ENCODE data around the gene NR2F1-AS1.

Gene NR2F1-AS1

GRCh38 chr5:93608855-93609254 lies 27.8 kb upstream of the NR2F1-AS1 start:
- Mint-ChIP-seq H3K27ac (no peak overlapping the region), H3K36me3 (peaks cover 0 to 8% of the 10 kb centered on the region in 2 donors), H3K27me3 (peaks cover 68 to 85% of the 10 kb centered on the region in 2 donors), H3K9me3 (no peaks in the 10 kb centered on the region), H3K4me3 (no peak overlapping the region), H3K4me1 (peaks cover 14 to 34% of the 10 kb centered on the region in 2 donors)
- ATAC-seq (replicated peaks) (no peak), DNase-seq (no peak)

- peak overlapping the region; percentile 21 to 51 for H3K4me3 Mint-ChIP-seq
- DNase-seq = no peak
These were observed 26.6 kb upstream of the NR2F1-AS1 start for GRCh38 chr5:93607367-93608258.

GRCh38 chr5:93606382-93606752 lies 25.3 kb upstream of the NR2F1-AS1 start:
- H3K27me3 Mint-ChIP-seq = peaks cover 50 to 67% of the 10 kb centered on the region in 2 donors
- peaks cover 0 to 3% of the 10 kb centered on the region in 2 donors for H3K9me3 Mint-ChIP-seq
- no peak for ATAC-seq (replicated peaks)
- no peak overlapping the region for H3K4me3 Mint-ChIP-seq
- no peak for DNase-seq
- H3K36me3 Mint-ChIP-seq = peaks cover 2 to 12% of the 10 kb centered on the region in 2 donors
- H3K27ac Mint-ChIP-seq = no peak overlapping the region
- peaks cover 12 to 23% of the 10 kb centered on the region in 2 donors for H3K4me1 Mint-ChIP-seq

More at GRCh38 chr5:93607367-93608258, 26.6 kb upstream of the NR2F1-AS1 start:
- ATAC-seq (replicated peaks) = peak; percentile 75 to 76
- Mint-ChIP-seq H3K9me3 (peaks cover 0 to 3% of the 10 kb centered on the region in 2 donors), H3K27ac (peak overlapping the region; percentile 14), H3K4me1 (peaks cover 17 to 36% of the 10 kb centered on the region in 2 donors), H3K36me3 (peaks cover 2 to 12% of the 10 kb centered on the region in 2 donors), H3K27me3 (peaks cover 63 to 80% of the 10 kb centered on the region in 2 donors)

GRCh38 chr5:93604644-93605515 lies 23.9 kb upstream of the NR2F1-AS1 start:
- Mint-ChIP-seq H3K4me1 (peaks cover 10 to 23% of the 10 kb centered on the region in 2 donors), H3K4me3 (no peak overlapping the region), H3K27me3 (peaks cover 40 to 54% of the 10 kb centered on the region in 2 donors), H3K36me3 (peaks cover 2 to 8% of the 10 kb centered on the region in 2 donors), H3K27ac (no peak overlapping the region), H3K9me3 (peaks cover 0 to 3% of the 10 kb centered on the region in 2 donors)
- no peak for ATAC-seq (replicated peaks)
- DNase-seq = no peak

GRCh38 chr5:93603793-93604643 lies 23.0 kb upstream of the NR2F1-AS1 start:
- ATAC-seq (replicated peaks) (no peak), DNase-seq (no peak)
- Mint-ChIP-seq H3K36me3 (peaks cover 2 to 8% of the 10 kb centered on the region in 2 donors), H3K27me3 (peaks cover 36 to 45% of the 10 kb centered on the region in 2 donors), H3K27ac (peak overlapping the region; percentile 45), H3K9me3 (peaks cover 0 to 3% of the 10 kb centered on the region in 2 donors), H3K4me3 (peak overlapping the region in 1 of 2 donors; percentile 36), H3K4me1 (peaks cover 10 to 23% of the 10 kb centered on the region in 2 donors)

GRCh38 chr5:93603078-93603792 lies 22.2 kb upstream of the NR2F1-AS1 start:
- peaks cover 10 to 23% of the 10 kb centered on the region in 2 donors for H3K4me1 Mint-ChIP-seq
- H3K36me3 Mint-ChIP-seq = peaks cover 2 to 8% of the 10 kb centered on the region in 2 donors
- H3K27me3 Mint-ChIP-seq = peaks cover 36 to 41% of the 10 kb centered on the region in 2 donors
- no peak for DNase-seq
- ATAC-seq (replicated peaks) = no peak
- peak overlapping the region in 1 of 2 donors; percentile 36 for H3K4me3 Mint-ChIP-seq
- H3K27ac Mint-ChIP-seq = peak overlapping the region; percentile 45
- peaks cover 0 to 3% of the 10 kb centered on the region in 2 donors for H3K9me3 Mint-ChIP-seq

- Mint-ChIP-seq H3K4me1 (peaks cover 5 to 17% of the 10 kb centered on the region in 2 donors), H3K9me3 (peaks cover 0 to 3% of the 10 kb centered on the region in 2 donors), H3K27me3 (peaks cover 29 to 38% of the 10 kb centered on the region in 2 donors), H3K27ac (peak overlapping the region; percentile 67), H3K4me3 (no peak overlapping the region), H3K36me3 (peaks cover 2 to 8% of the 10 kb centered on the region in 2 donors)
- DNase-seq (no peak), ATAC-seq (replicated peaks) (no peak)
These were observed 21.4 kb upstream of the NR2F1-AS1 start for GRCh38 chr5:93602241-93603077.

GRCh38 chr5:93601802-93602155 lies 20.8 kb upstream of the NR2F1-AS1 start:
- Mint-ChIP-seq H3K27ac (peak overlapping the region; percentile 67), H3K4me1 (peaks cover 4 to 15% of the 10 kb centered on the region in 2 donors), H3K4me3 (no peak overlapping the region), H3K36me3 (peaks cover 2 to 8% of the 10 kb centered on the region in 2 donors), H3K27me3 (peaks cover 33 to 34% of the 10 kb centered on the region in 2 donors), H3K9me3 (peaks cover 0 to 3% of the 10 kb centered on the region in 2 donors)
- DNase-seq (no peak), ATAC-seq (replicated peaks) (no peak)

GRCh38 chr5:93601071-93601801 lies 20.2 kb upstream of the NR2F1-AS1 start:
- no peak for DNase-seq
- no peak overlapping the region for H3K4me3 Mint-ChIP-seq

GRCh38 chr5:93600409-93601070 lies 19.5 kb upstream of the NR2F1-AS1 start:
- H3K4me1 Mint-ChIP-seq = peaks cover 4 to 26% of the 10 kb centered on the region in 2 donors
- ATAC-seq (replicated peaks) (no peak), DNase-seq (no peak)

More at GRCh38 chr5:93601071-93601801, 20.2 kb upstream of the NR2F1-AS1 start:
- peaks cover 28 to 34% of the 10 kb centered on the region in 2 donors for H3K27me3 Mint-ChIP-seq
- ATAC-seq (replicated peaks) = no peak
- H3K27ac Mint-ChIP-seq = peak overlapping the region; percentile 56
- H3K36me3 Mint-ChIP-seq = peaks cover 2 to 11% of the 10 kb centered on the region in 2 donors
- H3K4me1 Mint-ChIP-seq = peaks cover 4 to 19% of the 10 kb centered on the region in 2 donors
- H3K9me3 Mint-ChIP-seq = peaks cover 0 to 5% of the 10 kb centered on the region in 2 donors

GRCh38 chr5:93599399-93600120 lies 18.5 kb upstream of the NR2F1-AS1 start:
- Mint-ChIP-seq H3K27me3 (peaks cover 14 to 37% of the 10 kb centered on the region in 2 donors), H3K27ac (no peak overlapping the region), H3K4me1 (peaks cover 4 to 28% of the 10 kb centered on the region in 2 donors), H3K36me3 (peaks cover 5 to 8% of the 10 kb centered on the region in 2 donors), H3K9me3 (peaks cover 0 to 9% of the 10 kb centered on the region in 2 donors), H3K4me3 (no peak overlapping the region)
- no peak for DNase-seq
- no peak for ATAC-seq (replicated peaks)

More at GRCh38 chr5:93600409-93601070, 19.5 kb upstream of the NR2F1-AS1 start:
- Mint-ChIP-seq H3K27me3 (peaks cover 24 to 37% of the 10 kb centered on the region in 2 donors), H3K27ac (no peak overlapping the region), H3K9me3 (peaks cover 0 to 6% of the 10 kb centered on the region in 2 donors), H3K36me3 (peaks cover 2 to 11% of the 10 kb centered on the region in 2 donors), H3K4me3 (no peak overlapping the region)

Data from stimulated activated naive B cell treated with anti-CD40 and anti-IgM and Interleukin-4, amounts not matched to agents 10 μg/mL and 1 μg/mL and 100 μg/mL, for 72 hours (primary cell).